ENCODE data around the gene TSGA10IP. TPM values are rescaled to one million over a fixed set of nuclear protein-coding genes. Genes with fewer than 3 reads are reported as not detected.
"Not testable (repeated sequence)": the region's sequence is repeated elsewhere in the genome, so short reads cannot be mapped to it uniquely, and the experiment has no call there.

The TSGA10IP gene
- total RNA-seq, 4 donors from 2014 or later, result not detected

DNA sequence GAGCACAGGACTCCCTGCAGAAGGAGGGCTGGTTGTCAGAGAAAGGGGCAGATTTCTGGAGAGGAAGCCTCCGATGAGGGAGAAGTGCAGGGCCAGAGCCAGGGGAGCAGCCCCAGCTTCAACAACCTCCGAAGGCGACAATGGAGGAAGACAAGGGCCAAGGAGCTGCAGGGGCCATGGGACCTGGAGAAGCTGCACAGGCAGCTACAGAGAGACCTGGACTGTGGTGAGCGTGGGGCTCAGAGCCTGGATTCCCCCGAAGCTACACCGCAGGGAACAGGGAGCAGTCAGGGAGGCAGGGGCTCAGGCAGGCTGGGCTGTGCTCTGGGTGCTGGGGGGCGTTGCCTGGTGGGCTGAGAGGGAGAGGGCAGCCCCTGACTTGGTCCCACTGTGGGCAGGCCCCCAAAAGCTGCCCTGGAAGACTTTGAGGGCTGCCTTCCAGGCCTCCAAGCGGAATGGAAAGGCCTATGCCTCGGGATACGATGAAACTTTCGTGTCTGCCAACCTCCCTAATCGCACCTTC, 2.4 kb downstream of the TSGA10IP start:
- TF ChIP-seq POLR2AphosphoS5 (IDR thresholded peaks at IDR 0.05) (no peak), EP300 (IDR thresholded peaks at IDR 0.05) (no peak), POLR2A (IDR thresholded peaks at IDR 0.05) (no peak)
- TF ChIP-seq, protein P1, sequence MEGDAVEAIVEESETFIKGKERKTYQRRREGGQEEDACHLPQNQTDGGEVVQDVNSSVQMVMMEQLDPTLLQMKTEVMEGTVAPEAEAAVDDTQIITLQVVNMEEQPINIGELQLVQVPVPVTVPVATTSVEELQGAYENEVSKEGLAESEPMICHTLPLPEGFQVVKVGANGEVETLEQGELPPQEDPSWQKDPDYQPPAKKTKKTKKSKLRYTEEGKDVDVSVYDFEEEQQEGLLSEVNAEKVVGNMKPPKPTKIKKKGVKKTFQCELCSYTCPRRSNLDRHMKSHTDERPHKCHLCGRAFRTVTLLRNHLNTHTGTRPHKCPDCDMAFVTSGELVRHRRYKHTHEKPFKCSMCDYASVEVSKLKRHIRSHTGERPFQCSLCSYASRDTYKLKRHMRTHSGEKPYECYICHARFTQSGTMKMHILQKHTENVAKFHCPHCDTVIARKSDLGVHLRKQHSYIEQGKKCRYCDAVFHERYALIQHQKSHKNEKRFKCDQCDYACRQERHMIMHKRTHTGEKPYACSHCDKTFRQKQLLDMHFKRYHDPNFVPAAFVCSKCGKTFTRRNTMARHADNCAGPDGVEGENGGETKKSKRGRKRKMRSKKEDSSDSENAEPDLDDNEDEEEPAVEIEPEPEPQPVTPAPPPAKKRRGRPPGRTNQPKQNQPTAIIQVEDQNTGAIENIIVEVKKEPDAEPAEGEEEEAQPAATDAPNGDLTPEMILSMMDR (IDR thresholded peaks at IDR 0.05), result no peak
- H3K27ac ChIP-seq, result no peak overlapping the region

DNA sequence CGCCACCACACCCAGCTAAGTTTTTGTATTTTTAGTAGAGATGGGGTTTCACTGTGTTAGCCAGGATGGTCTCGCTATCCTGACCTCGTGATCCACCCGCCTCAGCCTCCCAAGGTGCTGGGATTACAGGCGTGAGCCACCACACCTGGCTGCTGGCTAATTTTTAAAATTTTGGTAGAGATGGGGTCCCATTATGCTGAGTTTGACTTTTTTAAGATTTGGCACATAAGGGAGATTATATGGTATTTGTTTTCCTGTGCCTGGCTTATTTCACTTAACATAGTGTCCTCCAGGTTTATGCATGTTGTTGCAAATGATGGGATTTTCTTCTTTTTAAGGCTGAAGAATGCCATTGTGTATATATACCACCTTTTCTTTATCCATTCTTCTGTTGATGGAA, 5.4 kb downstream of the TSGA10IP start:
- not testable (repeated sequence) for H3K4me3 ChIP-seq; H3K27ac ChIP-seq; H3K9me3 ChIP-seq; H3K27me3 ChIP-seq; H3K4me1 ChIP-seq; H3K36me3 ChIP-seq; DNase-seq (ENCODE audit: low spot score in 2 of 2)
- WGBS, result 92% methylated on average over 5 of the region's 5 CpGs

More for the DNA sequence above, 2.4 kb downstream of the TSGA10IP start:
- DNase-seq (ENCODE audit: low spot score in 2 of 2), result no peak
- Histone ChIP-seq H3K9me3 (no peaks in the 10 kb centered on the region), H3K36me3 (no peaks in the 10 kb centered on the region), H3K4me1 (peaks cover 2% of the 10 kb centered on the region), H3K4me3 (no peak overlapping the region), H3K27me3 (no peaks in the 10 kb centered on the region)
- whole genome bisulfite sequencing, result 88% methylated on average over 12 of the region's 12 CpGs

- not testable (repeated sequence) for DNase-seq (ENCODE audit: low spot score in 2 of 2); H3K4me3 ChIP-seq; H3K4me1 ChIP-seq; H3K27me3 ChIP-seq; H3K9me3 ChIP-seq; H3K27ac ChIP-seq; H3K36me3 ChIP-seq
- WGBS, result 46% methylated on average over 3 of the region's 3 CpGs
These were observed 6.4 kb downstream of the TSGA10IP start for GRCh38 chr11:65951641-65952040.

DNA sequence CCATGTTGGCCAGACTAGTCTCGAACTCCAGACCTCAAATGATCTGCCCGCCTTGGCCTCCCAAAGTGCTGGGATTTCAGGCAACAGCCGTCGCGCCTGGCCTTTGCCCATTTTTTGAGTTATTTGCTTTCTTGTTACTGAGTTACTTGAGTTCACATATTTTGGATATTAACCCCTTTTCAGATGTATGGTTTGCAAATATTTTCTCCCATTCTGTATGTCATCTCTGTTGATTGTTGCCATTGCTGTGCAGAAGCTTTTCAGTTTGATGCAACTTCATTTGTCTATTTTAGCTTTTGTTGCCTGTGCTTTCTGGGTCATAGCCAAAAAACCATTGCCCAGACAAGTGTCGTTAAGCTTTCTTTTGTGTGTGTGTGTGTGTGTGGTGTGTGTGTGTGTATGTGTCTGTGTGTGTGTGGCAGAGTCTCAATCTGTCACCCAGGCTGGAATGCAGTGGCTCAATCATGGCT, 6.8 kb downstream of the TSGA10IP start:
- 54% methylated on average over 6 of the region's 6 CpGs for WGBS
- no peak for DNase-seq (ENCODE audit: low spot score in 2 of 2)

GRCh38 chr11:65953471-65953870, 8.2 kb downstream of the TSGA10IP start:
- TF ChIP-seq POLR2AphosphoS5 (IDR thresholded peaks at IDR 0.05) (no peak), EP300 (IDR thresholded peaks at IDR 0.05) (no peak), POLR2A (IDR thresholded peaks at IDR 0.05) (no peak)
- TF ChIP-seq, protein P1 (IDR thresholded peaks at IDR 0.05), result no peak
- DNase-seq (ENCODE audit: low spot score in 2 of 2), result no peak
- Histone ChIP-seq H3K27ac (no peak overlapping the region), H3K4me1 (peaks cover 2% of the 10 kb centered on the region), H3K27me3 (peaks cover 9% of the 10 kb centered on the region), H3K9me3 (no peaks in the 10 kb centered on the region), H3K36me3 (no peaks in the 10 kb centered on the region), H3K4me3 (no peak overlapping the region)
- WGBS, result 83% methylated on average over 20 of the region's 20 CpGs

More for the DNA sequence above, 6.8 kb downstream of the TSGA10IP start:
- TF ChIP-seq POLR2A (IDR thresholded peaks at IDR 0.05), result no peak
- TF ChIP-seq, protein P1 (IDR thresholded peaks at IDR 0.05), result no peak
- no peak for TF ChIP-seq EP300 (IDR thresholded peaks at IDR 0.05)
- TF ChIP-seq POLR2AphosphoS5 (IDR thresholded peaks at IDR 0.05), result no peak
- H3K27me3 ChIP-seq, result peaks cover 9% of the 10 kb centered on the region
- H3K4me3 ChIP-seq, result no peak overlapping the region
- H3K4me1 ChIP-seq, result peaks cover 2% of the 10 kb centered on the region
- H3K9me3 ChIP-seq, result no peaks in the 10 kb centered on the region
- H3K36me3 ChIP-seq, result no peaks in the 10 kb centered on the region
- no peak overlapping the region for H3K27ac ChIP-seq

GRCh38 chr11:65954771-65955170, 9.5 kb downstream of the TSGA10IP start:
- no peak for TF ChIP-seq EP300 (IDR thresholded peaks at IDR 0.05)
- no peak for TF ChIP-seq POLR2AphosphoS5 (IDR thresholded peaks at IDR 0.05)
- TF ChIP-seq POLR2A (IDR thresholded peaks at IDR 0.05), result no peak
- TF ChIP-seq, protein P1 (IDR thresholded peaks at IDR 0.05), result no peak
- Histone ChIP-seq H3K27ac (no peak overlapping the region), H3K4me3 (no peak overlapping the region), H3K4me1 (peaks cover 2% of the 10 kb centered on the region), H3K36me3 (no peaks in the 10 kb centered on the region), H3K9me3 (no peaks in the 10 kb centered on the region), H3K27me3 (peaks cover 9% of the 10 kb centered on the region)
- DNase-seq (ENCODE audit: low spot score in 2 of 2), result no peak
- 65% methylated on average over 8 of the region's 8 CpGs for WGBS
